SK-N-MC (cell line): ENCODE results near the gene RAB40B.

Experiments used
- EZH2 ChIP-seq: fragments of 200-600 bp; sonication (generic); IDR thresholded peaks from one replicate; pipeline ENCODE4 v1.6.1; 2017; ENCODE audit warnings: antibody characterized with exemption
- POLR2AphosphoS5 ChIP-seq: IDR thresholded peaks from 2 replicates; pipeline ENCODE4 v1.6.1; 2012; ENCODE audit warnings: mild to moderate bottlenecking, low read depth, low read length, borderline replicate concordance

DNA sequence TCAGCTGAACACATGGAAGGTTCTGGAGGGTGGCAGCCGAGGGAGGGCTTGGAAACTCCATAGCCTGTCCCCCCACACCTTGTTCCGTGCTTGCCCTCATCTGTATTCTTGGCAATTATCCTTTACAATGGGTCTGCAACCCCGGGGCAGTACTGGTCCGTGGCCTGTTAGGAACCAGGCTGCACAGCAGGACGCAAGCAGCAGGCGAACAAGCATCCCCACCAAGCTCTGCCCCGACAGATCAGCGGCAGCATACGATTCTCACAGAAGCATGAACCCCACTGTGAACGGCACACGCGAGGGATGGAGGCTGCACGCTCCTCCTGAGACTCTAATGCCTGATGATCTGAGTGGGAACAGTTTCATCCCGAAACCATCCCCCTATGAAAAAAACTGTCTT is 56.5 kb downstream of the RAB40B start:
- TF ChIP-seq POLR2AphosphoS5 (no peak), EZH2 (no peak)
